Lower leg skin (tissue), 4 donors: Measurements from ENCODE around the gene METAP1D. TPM values are rescaled to one million over a fixed set of nuclear protein-coding genes. Genes with fewer than 3 reads are reported as not detected.
A peak's percentile ranks its signal among the peaks of the same experiment; 100 is the strongest.

Experiments
- DNase-seq, 2 donors: peaks; one replicate each; pipeline ENCODE4 v3.0.0-alpha.2; 2019; ENCODE audit warnings: low spot score in 2 of 2
- H3K4me3 ChIP-seq: fragments of 200-600 bp; sonication (generic); 2 replicates; pipeline ENCODE4 v1.5.1; 2017; ENCODE audit warnings: mild to moderate bottlenecking, low read depth; ENCODE audit not compliant: poor library complexity, severe bottlenecking
- CTCF ChIP-seq, 3 donors: fragments of 450-650 bp; IDR thresholded peaks; one replicate each; pipeline ENCODE4 v1.5.1; 2016; ENCODE audit warnings: antibody characterized with exemption in 3 of 3, mild to moderate bottlenecking in 3 of 3, moderate library complexity in 2 of 3
- POLR2A ChIP-seq, 2 donors: fragments of 450-650 bp; IDR thresholded peaks; one replicate each; pipeline ENCODE4 v1.6.1; 2016 to 2017; ENCODE audit warnings: antibody characterized with exemption in 2 of 2, mild to moderate bottlenecking in 1 of 2, moderate library complexity in 1 of 2
- WGBS, 2 donors: methylation state at CpG; one replicate each; pipeline ENCODE4 v1.1.5; 2018; 5-methylcytosine and 5-hydroxymethylcytosine counted together
- intact Hi-C: fragments of 100-400 bp; cut with DNase I; formaldehyde crosslinking; loops from one replicate; pipeline ENCODE4 v1.15.0; 2023; ENCODE audit warnings: low total_unique reads
- total RNA-seq, 4 donors: library from RNA; depleted of rRNA; stranded (reverse); fragments of >200 nt; gene quantifications; one replicate each; pipeline ENCODE4 v1.1.0, GENCODE V29; 2016

Gene METAP1D
- total RNA-seq, 4 donors from 2014 or later: 3.1 to 5.4 (median 4.5) TPM

DNA sequence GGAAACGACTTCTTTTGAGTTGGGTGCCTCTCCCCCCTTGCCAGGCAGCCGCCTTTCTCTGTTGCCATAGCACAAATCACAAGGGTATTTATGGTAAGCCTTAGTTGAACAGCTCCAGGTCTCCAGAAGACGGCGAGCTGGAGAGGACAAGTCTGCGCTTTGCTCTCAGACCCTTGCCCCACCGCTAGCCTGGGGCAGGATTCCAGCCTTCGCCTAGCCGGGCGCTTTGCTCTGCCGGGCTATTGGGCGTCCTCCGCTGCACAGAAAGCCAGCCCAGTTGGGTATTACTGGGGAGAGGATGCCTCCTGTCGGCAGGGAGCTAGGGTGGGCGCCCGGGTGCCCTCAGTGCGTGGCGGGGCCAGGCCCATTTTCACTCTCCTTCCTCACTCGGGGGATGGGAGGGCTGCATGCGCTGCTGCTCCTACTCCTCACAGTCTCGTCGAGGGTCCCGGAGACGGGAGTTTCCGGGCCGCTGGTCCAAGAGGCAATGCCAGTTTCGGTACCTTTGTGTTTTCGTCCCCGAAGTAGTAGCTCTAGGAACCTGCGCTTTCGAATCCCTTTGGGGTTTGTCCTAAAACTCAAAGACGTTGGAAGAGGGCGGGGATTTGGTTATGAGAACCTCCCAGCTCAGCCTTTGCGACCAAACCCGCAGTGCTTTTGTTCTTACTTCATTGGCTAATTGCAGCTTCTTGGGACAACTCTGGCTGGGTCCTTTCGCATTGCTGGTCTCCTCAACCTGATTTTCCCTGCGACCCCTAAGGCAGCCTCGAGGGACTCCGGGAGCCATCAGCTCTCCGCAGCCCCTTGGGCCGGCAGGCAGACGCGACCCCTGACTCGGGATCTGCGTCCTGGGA, 106.6 kb downstream of the METAP1D start:
- intact Hi-C loops: loop anchor here (10.0 kb wide), 1 partner anchor 402 kb away; no protein-coding TSS in a partner anchor
- DNase-seq: peak in 1 of 2 donors; percentile 82
- TF ChIP-seq CTCF (IDR thresholded peaks at IDR 0.05): no peak
- no peak for TF ChIP-seq POLR2A (IDR thresholded peaks at IDR 0.05)
- WGBS, 2 donors: 11% methylated on average over 34 to 41 of the region's 44 CpGs
- H3K4me3 ChIP-seq: no peak overlapping the region

DNA sequence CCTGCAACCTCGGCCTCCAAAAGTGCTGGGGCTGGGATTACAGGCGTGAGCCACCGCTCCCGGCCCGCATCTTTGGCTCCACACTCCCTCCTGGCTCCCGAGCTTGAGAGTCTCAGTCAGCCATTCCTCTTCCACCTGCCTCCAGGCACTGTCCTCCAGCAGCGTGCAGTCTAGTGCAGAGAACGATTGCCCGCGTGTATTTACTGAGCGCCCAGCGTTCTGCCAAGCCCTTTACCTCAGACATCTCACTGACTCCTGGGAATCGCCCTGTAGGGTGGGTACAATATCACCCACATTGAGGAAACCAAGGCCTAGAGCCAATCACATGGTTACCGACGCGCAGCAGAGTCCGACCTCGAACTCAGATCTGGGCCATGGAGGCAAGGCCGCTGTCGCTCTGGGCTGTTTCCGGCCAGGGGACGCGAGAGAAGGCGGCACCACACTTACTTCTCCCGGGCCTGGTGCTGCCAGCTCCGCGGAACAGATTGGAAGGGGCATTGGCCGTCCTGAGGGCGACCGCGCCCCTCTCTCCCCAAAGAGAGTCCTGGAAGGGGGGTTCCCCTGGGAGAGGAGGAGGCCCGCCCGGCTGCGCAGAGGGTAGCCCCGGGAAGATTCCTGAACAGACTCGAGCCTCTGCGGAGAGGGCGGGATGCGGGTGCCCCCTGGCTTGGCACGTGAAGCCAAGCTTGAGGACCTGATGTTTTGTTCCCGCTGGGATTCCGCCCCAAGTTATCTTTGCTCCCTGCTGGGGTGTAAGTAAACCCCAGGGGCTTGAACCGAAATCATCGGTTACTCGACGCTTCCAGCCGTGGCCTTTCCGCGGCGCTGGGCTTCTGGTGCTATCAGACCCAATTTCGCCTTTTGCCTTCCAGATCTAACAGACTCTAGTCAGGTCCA, 108.2 kb downstream of the METAP1D start:
- TF ChIP-seq POLR2A (IDR thresholded peaks at IDR 0.05) (no peak), CTCF (IDR thresholded peaks at IDR 0.05) (no peak)
- peak in 1 of 2 donors; percentile 84 for DNase-seq
- no peak overlapping the region for H3K4me3 ChIP-seq
- intact Hi-C loops: loop anchor here (10.0 kb wide), 1 partner anchor 403 kb away; no protein-coding TSS in a partner anchor
- WGBS, 2 donors: 65 to 72% methylated on average over 36 to 49 of the region's 51 CpGs

- 68 to 69% methylated on average over 8 of the region's 8 CpGs for WGBS, 2 donors
- TF ChIP-seq POLR2A (IDR thresholded peaks at IDR 0.05): no peak
- TF ChIP-seq CTCF (IDR thresholded peaks at IDR 0.05): no peak
- DNase-seq: peak in 1 of 2 donors; percentile 78
- intact Hi-C loops: loop anchor here (10.0 kb wide), 1 partner anchor 404 kb away; no protein-coding TSS in a partner anchor
- no peak overlapping the region for H3K4me3 ChIP-seq
These were observed 108.8 kb downstream of the METAP1D start for GRCh38 chr2:172108587-172108930.

GRCh38 chr2:172109256-172109987, 109.7 kb downstream of the METAP1D start:
- intact Hi-C loops: loop anchor here (10.0 kb wide), 1 partner anchor 405 kb away; no protein-coding TSS in a partner anchor
- TF ChIP-seq POLR2A (IDR thresholded peaks at IDR 0.05) (no peak), CTCF (IDR thresholded peaks at IDR 0.05) (no peak)
- no peak overlapping the region for H3K4me3 ChIP-seq
- peak in 1 of 2 donors; percentile 61 for DNase-seq
- 49 to 58% methylated on average over 27 to 29 of the region's 29 CpGs for WGBS, 2 donors
